ENCODE measurements around the gene ZFYVE21.

- no peak for TF ChIP-seq CTCF (conservative IDR thresholded peaks at IDR 0.05)
- TF ChIP-seq EZH2 (IDR thresholded peaks at IDR 0.05; ENCODE audit: low read depth): no peak
Measured at GRCh38 chr14:103763730-103764488, 48.3 kb downstream of the ZFYVE21 start.
